EL (cell line): ENCODE data around the gene UBR4.
"Not testable (repeated sequence)": the region's sequence is repeated elsewhere in the genome, so short reads cannot be mapped to it uniquely, and the experiment has no call there.

Experiments
- DNase-seq: peaks from one replicate; pipeline ENCODE4 v3.0.0-alpha.2; 2016

Gene UBR4

GRCh38 chr1:19187852-19188251 is 22.2 kb downstream of the UBR4 start:
- DNase-seq = no peak

DNA sequence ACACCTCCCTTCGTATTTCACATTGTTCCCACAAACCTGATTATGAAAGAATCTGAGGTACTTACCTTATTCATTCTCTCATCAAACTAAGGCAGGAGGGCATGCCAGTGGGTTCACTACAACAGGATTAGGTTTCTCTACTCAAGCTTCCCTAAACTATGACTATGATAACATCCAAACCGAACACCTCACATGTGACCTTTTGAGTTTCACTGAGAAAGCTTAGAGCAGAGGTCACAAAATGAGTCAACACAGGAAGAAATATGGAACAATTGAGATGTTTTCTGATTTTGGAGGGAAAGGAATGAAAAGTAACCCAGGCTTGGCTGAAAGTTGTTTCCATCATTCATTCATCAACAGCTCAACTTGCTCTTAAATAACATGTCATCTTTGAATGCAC is 24.1 kb downstream of the UBR4 start:
- no peak for DNase-seq

GRCh38 chr1:19182223-19182622 is 27.8 kb downstream of the UBR4 start:
- DNase-seq = no peak

- not testable (repeated sequence) for DNase-seq
Measured at GRCh38 chr1:19180265-19180657, 29.8 kb downstream of the UBR4 start.

DNA sequence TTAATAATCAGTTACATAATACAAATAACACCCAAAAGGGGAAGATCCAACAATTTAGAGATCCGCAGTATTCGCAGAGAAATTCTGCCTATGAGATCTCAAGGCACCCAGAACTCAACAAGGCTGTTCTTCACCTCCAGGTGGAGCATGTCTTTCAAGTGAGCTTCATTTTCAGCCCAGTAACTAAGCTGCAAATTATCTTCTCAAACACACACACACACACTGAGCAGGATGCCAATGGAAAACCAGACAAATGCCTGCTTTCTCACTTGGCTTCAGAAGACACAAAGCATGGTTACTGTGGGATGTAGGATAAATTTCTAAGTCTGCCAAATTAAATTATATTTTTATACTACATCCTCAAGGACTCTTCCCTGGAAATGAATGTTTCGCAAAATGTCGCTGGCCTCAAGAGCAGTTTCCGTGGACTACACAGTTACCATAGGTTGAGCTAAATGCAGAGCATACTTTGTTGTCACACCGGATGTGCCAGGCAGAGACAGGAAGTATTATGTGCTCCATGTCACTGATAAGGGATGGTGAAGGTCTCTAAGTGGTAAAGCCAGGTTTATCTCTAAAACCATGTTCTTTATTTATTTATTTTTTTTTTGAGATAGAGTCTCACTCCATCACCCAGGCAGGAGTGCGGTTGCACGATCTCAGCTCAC is 30.3 kb downstream of the UBR4 start:
- no peak for DNase-seq

- no peak for DNase-seq
Measured at GRCh38 chr1:19178734-19179398, 31.2 kb downstream of the UBR4 start.

- no peak for DNase-seq
Measured at GRCh38 chr1:19177811-19178210, 32.3 kb downstream of the UBR4 start.

- peak; percentile 24 for DNase-seq
Measured at GRCh38 chr1:19169642-19170041, 40.4 kb downstream of the UBR4 start.

DNA sequence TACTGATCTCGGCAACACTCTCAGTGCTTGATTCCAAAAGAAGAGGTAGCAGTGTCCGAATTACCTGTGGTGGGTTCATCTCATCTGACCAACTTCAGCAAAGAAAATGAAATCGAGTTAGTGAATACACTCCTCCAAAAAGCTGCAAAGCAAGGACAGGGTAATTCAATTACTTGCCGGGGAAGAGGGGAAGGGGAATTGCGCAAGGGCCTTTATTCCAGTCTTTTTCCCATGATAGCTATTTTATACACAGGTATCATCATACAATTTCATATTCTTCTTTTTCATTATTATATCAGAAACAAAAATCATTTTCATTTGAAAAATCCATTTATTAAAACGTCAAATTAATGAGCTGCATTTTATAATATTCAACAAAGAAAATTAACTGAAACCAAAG is 42.9 kb downstream of the UBR4 start:
- DNase-seq = no peak

DNA sequence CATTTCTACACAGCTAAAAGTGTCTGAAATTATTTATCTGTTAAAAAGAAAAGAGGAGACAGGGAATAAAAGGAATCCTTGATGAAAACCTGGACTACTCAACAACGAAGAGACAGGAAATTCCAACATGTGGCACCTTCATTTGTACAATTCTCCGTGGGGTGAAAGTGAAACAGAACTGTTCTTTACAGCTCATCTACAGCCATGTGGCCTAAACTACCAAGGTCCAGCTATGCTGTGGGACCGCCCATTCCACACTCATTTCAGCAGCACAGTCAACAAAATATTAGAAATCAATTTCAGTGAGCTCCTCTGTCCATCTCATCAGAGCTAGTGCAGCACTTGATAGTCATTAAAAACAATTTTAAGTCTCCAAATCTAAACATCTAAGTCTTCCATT is 44.0 kb downstream of the UBR4 start:
- peak; percentile 33 for DNase-seq

GRCh38 chr1:19165501-19165900 is 44.6 kb downstream of the UBR4 start:
- peak; percentile 28 for DNase-seq

- no peak for DNase-seq
Measured at GRCh38 chr1:19164274-19165015, 45.6 kb downstream of the UBR4 start.

- peak; percentile 91 for DNase-seq
Measured at GRCh38 chr1:19163261-19163660, 46.8 kb downstream of the UBR4 start.

- no peak for DNase-seq
Measured at GRCh38 chr1:19160831-19161230, 49.2 kb downstream of the UBR4 start.

GRCh38 chr1:19157653-19158052 is 52.4 kb downstream of the UBR4 start:
- no peak for DNase-seq

DNA sequence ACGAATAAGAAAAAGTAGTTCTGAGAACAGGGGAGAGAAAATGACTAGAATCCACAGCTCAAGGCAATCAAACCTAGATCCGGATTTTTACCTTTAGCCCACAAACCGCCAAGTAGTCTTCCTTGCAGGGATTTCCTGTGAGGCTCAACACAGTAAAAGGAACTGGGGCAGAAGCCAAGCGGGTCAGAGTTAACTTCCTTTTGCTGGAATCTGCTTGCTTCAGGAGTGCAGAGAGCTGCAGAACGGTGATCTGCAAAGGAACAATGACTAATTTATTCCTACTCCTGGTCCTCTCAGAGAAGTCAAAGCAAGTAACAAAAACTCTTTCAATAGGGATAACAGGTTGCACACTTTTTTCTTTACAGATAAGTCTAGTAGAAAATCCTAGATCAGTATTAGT is 53.4 kb downstream of the UBR4 start:
- peak; percentile 24 for DNase-seq

DNA sequence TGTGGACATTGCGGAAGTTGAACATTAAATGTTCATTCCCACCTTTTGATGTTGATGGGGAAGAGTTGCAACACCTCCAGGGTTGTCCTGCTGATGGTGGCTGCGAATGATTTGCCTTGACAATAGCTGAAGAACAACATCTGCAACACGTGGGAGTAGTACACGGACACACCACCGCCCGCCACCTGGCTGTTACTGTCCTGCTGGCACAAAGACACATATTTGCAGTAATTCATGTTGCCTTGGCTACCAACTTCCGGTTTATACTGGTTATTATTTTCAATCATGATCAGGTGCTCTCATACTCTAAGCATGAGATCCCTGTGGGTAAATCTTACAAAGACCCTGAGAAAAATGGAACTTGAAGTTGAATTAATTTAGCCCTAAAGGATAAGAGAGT is 55.2 kb downstream of the UBR4 start:
- DNase-seq = no peak

GRCh38 chr1:19153169-19153568 is 56.9 kb downstream of the UBR4 start:
- DNase-seq = no peak

GRCh38 chr1:19151537-19151936 is 58.5 kb downstream of the UBR4 start:
- DNase-seq = no peak

DNA sequence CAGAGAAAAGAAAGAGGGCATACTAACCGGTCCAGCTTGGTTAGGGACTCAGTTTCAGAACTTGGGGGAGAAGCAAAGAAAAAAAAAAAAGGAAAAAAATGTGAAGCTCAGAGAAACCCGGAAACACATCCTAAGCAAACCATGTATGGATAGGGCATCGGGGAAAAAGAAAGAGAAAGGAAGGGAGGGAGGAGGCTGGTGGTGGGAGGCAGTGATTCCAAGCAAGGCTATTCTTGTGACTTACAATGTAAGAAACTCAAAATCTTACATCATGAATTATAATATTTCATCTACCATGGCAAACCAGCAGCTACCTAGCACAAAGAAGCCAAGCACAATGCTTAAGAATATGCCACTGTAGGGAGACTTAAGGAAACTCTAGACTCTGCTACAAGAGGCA is 60.3 kb downstream of the UBR4 start:
- no peak for DNase-seq

DNA sequence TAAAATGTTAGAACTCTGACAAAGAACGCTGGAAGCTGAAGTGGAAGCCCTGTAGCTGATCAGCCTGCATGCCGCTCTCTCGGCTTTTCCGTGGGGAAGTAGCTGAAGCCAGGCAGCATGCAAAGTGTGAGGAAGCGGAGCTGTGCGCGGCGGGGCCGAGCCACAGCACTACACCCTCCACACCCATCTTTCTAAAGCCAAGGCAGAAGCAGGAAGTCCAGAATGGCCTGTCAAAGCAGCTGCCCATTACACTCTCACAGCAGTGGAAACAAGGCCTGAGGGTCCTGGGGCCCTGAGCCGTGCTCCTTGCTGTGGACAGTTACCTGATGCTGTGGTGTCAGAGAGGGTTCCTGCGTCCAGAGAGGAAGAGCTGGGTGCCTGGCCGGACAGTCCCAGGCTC is 69.6 kb downstream of the UBR4 start:
- DNase-seq = no peak

DNA sequence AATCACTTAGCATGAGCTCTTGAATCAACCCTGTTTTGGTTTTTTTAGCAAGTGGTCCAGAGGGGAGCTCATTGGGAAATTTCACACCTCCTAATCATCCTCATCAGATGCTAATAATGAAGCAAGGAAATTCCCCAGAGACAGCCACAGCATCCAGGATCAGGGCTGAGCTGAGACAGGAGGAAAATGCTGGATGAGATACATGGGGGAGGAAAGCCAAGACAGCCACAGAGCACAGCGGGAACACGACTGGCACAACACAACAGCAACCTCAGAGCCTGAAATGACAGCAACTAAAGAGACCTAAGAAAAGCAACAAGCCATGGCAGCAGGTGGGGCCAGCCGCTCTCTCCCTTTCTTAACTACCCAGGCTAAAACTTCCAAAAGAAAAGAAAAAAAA is 70.4 kb downstream of the UBR4 start:
- no peak for DNase-seq

- DNase-seq = no peak
Measured at GRCh38 chr1:19138958-19139581, 71.0 kb downstream of the UBR4 start.

GRCh38 chr1:19138331-19138730 is 71.7 kb downstream of the UBR4 start:
- no peak for DNase-seq
